GM23338 (cell line): ENCODE data around the gene RPTOR. TPM values are rescaled to one million over a fixed set of nuclear protein-coding genes. Genes with fewer than 3 reads are reported as not detected.

Source experiments
- ATAC-seq: fragments of 200-7000 bp; cut with Tn5 transposase; 3 replicates; pipeline ENCODE4 v1.9.1; 2020
- DNase-seq: peaks from one replicate; pipeline ENCODE4 v3.0.0-alpha.2; 2015; ENCODE audit warnings: low spot score
- H2AFZ ChIP-seq: fragments of 200-600 bp; sonication (generic); 2 replicates; pipeline ENCODE4 v1.8.0; 2016; ENCODE audit warnings: antibody characterized with exemption, mild to moderate bottlenecking, moderate library complexity
- H3F3A ChIP-seq: fragments of 200-600 bp; sonication (generic); replicated peaks from 2 replicates; pipeline ENCODE4 v1.8.0; 2017; ENCODE audit warnings: antibody characterized with exemption, mixed run types, low read depth
- H3K27ac ChIP-seq: fragments of 200-600 bp; sonication (generic); 2 replicates; pipeline ENCODE4 v1.6.1; 2016; ENCODE audit warnings: low read depth
- H3K27me3 ChIP-seq: fragments of 200-600 bp; sonication (generic); 2 replicates; pipeline ENCODE4 v1.8.0; 2016; ENCODE audit warnings: mild to moderate bottlenecking, mixed run types, moderate library complexity; ENCODE audit not compliant: insufficient read depth
- H3K36me3 ChIP-seq: fragments of 200-600 bp; sonication (generic); 2 replicates; pipeline ENCODE4 v1.8.0; 2016; ENCODE audit warnings: mild to moderate bottlenecking; ENCODE audit not compliant: insufficient read depth
- H3K4me1 ChIP-seq: fragments of 200-600 bp; sonication (generic); 2 replicates; pipeline ENCODE4 v1.8.0; 2016; ENCODE audit warnings: mild to moderate bottlenecking, moderate library complexity; ENCODE audit not compliant: insufficient read depth
- H3K4me2 ChIP-seq: fragments of 200-600 bp; sonication (generic); 2 replicates; pipeline ENCODE4 v1.7.1; 2017; ENCODE audit warnings: mixed run types
- H3K4me3 ChIP-seq: fragments of 200-600 bp; sonication (generic); 2 replicates; pipeline ENCODE4 v1.6.1; 2016; ENCODE audit warnings: mixed run types
- H3K79me2 ChIP-seq: fragments of 200-600 bp; sonication (generic); replicated peaks from 2 replicates; pipeline ENCODE4 v1.8.0; 2017; ENCODE audit warnings: mild to moderate bottlenecking; ENCODE audit not compliant: insufficient read depth
- H3K9me2 ChIP-seq: fragments of 200-600 bp; sonication (generic); 2 replicates; pipeline ENCODE4 v1.8.0; 2017; ENCODE audit not compliant: insufficient read depth
- H4K20me1 ChIP-seq: fragments of 200-600 bp; sonication (generic); replicated peaks from 2 replicates; pipeline ENCODE4 v1.8.0; 2017; ENCODE audit warnings: mild to moderate bottlenecking; ENCODE audit not compliant: insufficient read depth
- H3K27ac Mint-ChIP-seq: 2 replicates; pipeline ENCODE4 v1.8.0; 2020; ENCODE audit warnings: inconsistent platforms, mild to moderate bottlenecking, moderate library complexity, mixed read lengths
- H3K27me3 Mint-ChIP-seq: 3 replicates; pipeline ENCODE4 v1.8.0; 2022; ENCODE audit warnings: low read depth, mild to moderate bottlenecking, moderate library complexity, mixed read lengths, inconsistent platforms; ENCODE audit not compliant: insufficient read depth, poor library complexity
- H3K36me3 Mint-ChIP-seq: 3 replicates; pipeline ENCODE4 v1.8.0; 2021; ENCODE audit warnings: low read depth, mild to moderate bottlenecking, inconsistent platforms, moderate library complexity, mixed read lengths
- H3K4me1 Mint-ChIP-seq: 3 replicates; pipeline ENCODE4 v1.8.0; 2020; ENCODE audit warnings: mild to moderate bottlenecking, inconsistent platforms, mixed read lengths
- H3K4me3 Mint-ChIP-seq: 3 replicates; pipeline ENCODE4 v1.8.0; 2021; ENCODE audit warnings: moderate library complexity, mild to moderate bottlenecking, inconsistent platforms, mixed read lengths
- H3K9me3 Mint-ChIP-seq: 3 replicates; pipeline ENCODE4 v1.8.0; 2020; ENCODE audit warnings: moderate library complexity, mild to moderate bottlenecking, inconsistent platforms, mixed read lengths
- CREB1 ChIP-seq: fragments of 250-450 bp; sonication (Bioruptor Pico); IDR thresholded peaks from 2 replicates; pipeline ENCODE4 v1.5.0; 2020; ENCODE audit warnings: low read depth, mild to moderate bottlenecking, moderate library complexity
- EZH2 ChIP-seq: fragments of 200-600 bp; sonication (generic); IDR thresholded peaks from one replicate; pipeline ENCODE4 v1.8.0; 2017; ENCODE audit warnings: antibody characterized with exemption, mild to moderate bottlenecking, low read depth; ENCODE audit not compliant: unreplicated experiment
- EZH2phosphoT487 ChIP-seq: fragments of 200-600 bp; sonication (generic); IDR thresholded peaks from one replicate; pipeline ENCODE4 v1.8.1; 2018; ENCODE audit warnings: antibody characterized with exemption; ENCODE audit not compliant: unreplicated experiment
- JUNB ChIP-seq: IDR thresholded peaks from one replicate; pipeline ENCODE4 v1.6.1; 2016; ENCODE audit warnings: antibody characterized with exemption; ENCODE audit not compliant: unreplicated experiment
- NANOG ChIP-seq: IDR thresholded peaks from 2 replicates; pipeline ENCODE4 v1.6.1; 2016; ENCODE audit warnings: antibody characterized with exemption, borderline replicate concordance
- POLR2AphosphoS5 ChIP-seq: IDR thresholded peaks from 2 replicates; pipeline ENCODE4 v1.6.1; 2016; ENCODE audit warnings: antibody characterized with exemption, low read depth
- STAT1 ChIP-seq: IDR thresholded peaks from one replicate; pipeline ENCODE4 v1.6.1; 2016; ENCODE audit warnings: antibody characterized with exemption; ENCODE audit not compliant: unreplicated experiment
- ZNF114 ChIP-seq: fragments of 250-450 bp; sonication (Bioruptor Pico); IDR thresholded peaks from 2 replicates; pipeline ENCODE4 v1.5.0; 2020; ENCODE audit warnings: mild to moderate bottlenecking, moderate library complexity
- ZNF331 ChIP-seq: fragments of 250-450 bp; sonication (Bioruptor Pico); IDR thresholded peaks from 2 replicates; pipeline ENCODE4 v1.5.0; 2020; ENCODE audit warnings: low read depth, mild to moderate bottlenecking, moderate library complexity
- polyA plus RNA-seq: library from polyadenylated mRNA; unstranded; fragments of >200 nt; fragmentation: Nextera tagmentation; extraction: Ambion mirVana; gene quantifications from 2 replicates; pipeline ENCODE4 v1.2.1, GENCODE V29; 2016
- total RNA-seq: library from RNA; depleted of rRNA; stranded (reverse); fragments of >200 nt; shearing (Covaris generic); gene quantifications from 2 replicates; pipeline ENCODE4 v1.2.3, GENCODE V29; 2014
- TF ChIP-seq, protein P1 (sequence below): IDR thresholded peaks from one replicate; pipeline ENCODE4 v1.6.1; 2018; ENCODE audit warnings: antibody characterized with exemption; ENCODE audit not compliant: unreplicated experiment
- TF ChIP-seq, protein P2 (sequence below): fragments of 250-450 bp; sonication (Bioruptor Pico); IDR thresholded peaks from 2 replicates; pipeline ENCODE4 v1.5.0; 2020; ENCODE audit warnings: mild to moderate bottlenecking, moderate library complexity
- TF ChIP-seq, protein P3 (sequence below): IDR thresholded peaks from 2 replicates; pipeline ENCODE4 v1.6.1; 2016; ENCODE audit warnings: antibody characterized with exemption
- TF ChIP-seq, protein P4 (sequence below), 2 experiments: fragments of 200-600 bp in 1 of 2; sonication (generic) in 1 of 2; conservative IDR thresholded peaks; 2 replicates each; pipeline versions ENCODE4 v1.5.1 to v1.6.1; 2016 to 2017; ENCODE audit warnings: antibody characterized with exemption in 2 of 2, low read depth in 2 of 2, mild to moderate bottlenecking in 2 of 2, moderate library complexity in 1 of 2

RPTOR gene
- total and polyA plus RNA-seq, 2 experiments from 2014 or later, result 9.5 to 38.0 TPM

DNA sequence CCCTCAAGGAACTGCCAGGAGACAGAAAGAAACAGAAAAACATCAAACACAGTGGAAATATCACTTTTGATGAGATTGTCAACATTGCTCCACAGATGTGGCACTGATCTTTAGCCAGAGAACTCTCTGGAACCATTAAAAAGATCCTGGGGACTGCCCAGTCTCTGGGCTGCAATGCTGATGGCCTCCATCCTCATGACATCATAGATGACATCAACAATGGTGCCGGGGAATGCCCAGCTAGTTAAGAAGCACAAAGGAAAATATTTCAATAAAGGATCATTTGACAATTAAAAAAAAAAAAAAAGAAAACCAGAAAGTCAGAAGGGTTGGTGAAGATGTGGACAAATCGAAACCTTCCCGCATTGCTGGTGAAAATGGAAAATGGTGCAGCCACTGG lies 432.1 kb downstream of the RPTOR start:
- H3K79me2 ChIP-seq, result no peaks in the 10 kb centered on the region
- no peaks in the 10 kb centered on the region for H4K20me1 ChIP-seq
- TF ChIP-seq STAT1 (no peak), ZNF114 (no peak), NANOG (no peak), ZNF331 (CRISPR knock-in tag) (no peak), JUNB (no peak), CREB1 (no peak), EZH2 (no peak), POLR2AphosphoS5 (no peak), EZH2phosphoT487 (no peak)
- TF ChIP-seq, protein P1, sequence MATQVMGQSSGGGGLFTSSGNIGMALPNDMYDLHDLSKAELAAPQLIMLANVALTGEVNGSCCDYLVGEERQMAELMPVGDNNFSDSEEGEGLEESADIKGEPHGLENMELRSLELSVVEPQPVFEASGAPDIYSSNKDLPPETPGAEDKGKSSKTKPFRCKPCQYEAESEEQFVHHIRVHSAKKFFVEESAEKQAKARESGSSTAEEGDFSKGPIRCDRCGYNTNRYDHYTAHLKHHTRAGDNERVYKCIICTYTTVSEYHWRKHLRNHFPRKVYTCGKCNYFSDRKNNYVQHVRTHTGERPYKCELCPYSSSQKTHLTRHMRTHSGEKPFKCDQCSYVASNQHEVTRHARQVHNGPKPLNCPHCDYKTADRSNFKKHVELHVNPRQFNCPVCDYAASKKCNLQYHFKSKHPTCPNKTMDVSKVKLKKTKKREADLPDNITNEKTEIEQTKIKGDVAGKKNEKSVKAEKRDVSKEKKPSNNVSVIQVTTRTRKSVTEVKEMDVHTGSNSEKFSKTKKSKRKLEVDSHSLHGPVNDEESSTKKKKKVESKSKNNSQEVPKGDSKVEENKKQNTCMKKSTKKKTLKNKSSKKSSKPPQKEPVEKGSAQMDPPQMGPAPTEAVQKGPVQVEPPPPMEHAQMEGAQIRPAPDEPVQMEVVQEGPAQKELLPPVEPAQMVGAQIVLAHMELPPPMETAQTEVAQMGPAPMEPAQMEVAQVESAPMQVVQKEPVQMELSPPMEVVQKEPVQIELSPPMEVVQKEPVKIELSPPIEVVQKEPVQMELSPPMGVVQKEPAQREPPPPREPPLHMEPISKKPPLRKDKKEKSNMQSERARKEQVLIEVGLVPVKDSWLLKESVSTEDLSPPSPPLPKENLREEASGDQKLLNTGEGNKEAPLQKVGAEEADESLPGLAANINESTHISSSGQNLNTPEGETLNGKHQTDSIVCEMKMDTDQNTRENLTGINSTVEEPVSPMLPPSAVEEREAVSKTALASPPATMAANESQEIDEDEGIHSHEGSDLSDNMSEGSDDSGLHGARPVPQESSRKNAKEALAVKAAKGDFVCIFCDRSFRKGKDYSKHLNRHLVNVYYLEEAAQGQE, result no peak
- TF ChIP-seq, protein P2, sequence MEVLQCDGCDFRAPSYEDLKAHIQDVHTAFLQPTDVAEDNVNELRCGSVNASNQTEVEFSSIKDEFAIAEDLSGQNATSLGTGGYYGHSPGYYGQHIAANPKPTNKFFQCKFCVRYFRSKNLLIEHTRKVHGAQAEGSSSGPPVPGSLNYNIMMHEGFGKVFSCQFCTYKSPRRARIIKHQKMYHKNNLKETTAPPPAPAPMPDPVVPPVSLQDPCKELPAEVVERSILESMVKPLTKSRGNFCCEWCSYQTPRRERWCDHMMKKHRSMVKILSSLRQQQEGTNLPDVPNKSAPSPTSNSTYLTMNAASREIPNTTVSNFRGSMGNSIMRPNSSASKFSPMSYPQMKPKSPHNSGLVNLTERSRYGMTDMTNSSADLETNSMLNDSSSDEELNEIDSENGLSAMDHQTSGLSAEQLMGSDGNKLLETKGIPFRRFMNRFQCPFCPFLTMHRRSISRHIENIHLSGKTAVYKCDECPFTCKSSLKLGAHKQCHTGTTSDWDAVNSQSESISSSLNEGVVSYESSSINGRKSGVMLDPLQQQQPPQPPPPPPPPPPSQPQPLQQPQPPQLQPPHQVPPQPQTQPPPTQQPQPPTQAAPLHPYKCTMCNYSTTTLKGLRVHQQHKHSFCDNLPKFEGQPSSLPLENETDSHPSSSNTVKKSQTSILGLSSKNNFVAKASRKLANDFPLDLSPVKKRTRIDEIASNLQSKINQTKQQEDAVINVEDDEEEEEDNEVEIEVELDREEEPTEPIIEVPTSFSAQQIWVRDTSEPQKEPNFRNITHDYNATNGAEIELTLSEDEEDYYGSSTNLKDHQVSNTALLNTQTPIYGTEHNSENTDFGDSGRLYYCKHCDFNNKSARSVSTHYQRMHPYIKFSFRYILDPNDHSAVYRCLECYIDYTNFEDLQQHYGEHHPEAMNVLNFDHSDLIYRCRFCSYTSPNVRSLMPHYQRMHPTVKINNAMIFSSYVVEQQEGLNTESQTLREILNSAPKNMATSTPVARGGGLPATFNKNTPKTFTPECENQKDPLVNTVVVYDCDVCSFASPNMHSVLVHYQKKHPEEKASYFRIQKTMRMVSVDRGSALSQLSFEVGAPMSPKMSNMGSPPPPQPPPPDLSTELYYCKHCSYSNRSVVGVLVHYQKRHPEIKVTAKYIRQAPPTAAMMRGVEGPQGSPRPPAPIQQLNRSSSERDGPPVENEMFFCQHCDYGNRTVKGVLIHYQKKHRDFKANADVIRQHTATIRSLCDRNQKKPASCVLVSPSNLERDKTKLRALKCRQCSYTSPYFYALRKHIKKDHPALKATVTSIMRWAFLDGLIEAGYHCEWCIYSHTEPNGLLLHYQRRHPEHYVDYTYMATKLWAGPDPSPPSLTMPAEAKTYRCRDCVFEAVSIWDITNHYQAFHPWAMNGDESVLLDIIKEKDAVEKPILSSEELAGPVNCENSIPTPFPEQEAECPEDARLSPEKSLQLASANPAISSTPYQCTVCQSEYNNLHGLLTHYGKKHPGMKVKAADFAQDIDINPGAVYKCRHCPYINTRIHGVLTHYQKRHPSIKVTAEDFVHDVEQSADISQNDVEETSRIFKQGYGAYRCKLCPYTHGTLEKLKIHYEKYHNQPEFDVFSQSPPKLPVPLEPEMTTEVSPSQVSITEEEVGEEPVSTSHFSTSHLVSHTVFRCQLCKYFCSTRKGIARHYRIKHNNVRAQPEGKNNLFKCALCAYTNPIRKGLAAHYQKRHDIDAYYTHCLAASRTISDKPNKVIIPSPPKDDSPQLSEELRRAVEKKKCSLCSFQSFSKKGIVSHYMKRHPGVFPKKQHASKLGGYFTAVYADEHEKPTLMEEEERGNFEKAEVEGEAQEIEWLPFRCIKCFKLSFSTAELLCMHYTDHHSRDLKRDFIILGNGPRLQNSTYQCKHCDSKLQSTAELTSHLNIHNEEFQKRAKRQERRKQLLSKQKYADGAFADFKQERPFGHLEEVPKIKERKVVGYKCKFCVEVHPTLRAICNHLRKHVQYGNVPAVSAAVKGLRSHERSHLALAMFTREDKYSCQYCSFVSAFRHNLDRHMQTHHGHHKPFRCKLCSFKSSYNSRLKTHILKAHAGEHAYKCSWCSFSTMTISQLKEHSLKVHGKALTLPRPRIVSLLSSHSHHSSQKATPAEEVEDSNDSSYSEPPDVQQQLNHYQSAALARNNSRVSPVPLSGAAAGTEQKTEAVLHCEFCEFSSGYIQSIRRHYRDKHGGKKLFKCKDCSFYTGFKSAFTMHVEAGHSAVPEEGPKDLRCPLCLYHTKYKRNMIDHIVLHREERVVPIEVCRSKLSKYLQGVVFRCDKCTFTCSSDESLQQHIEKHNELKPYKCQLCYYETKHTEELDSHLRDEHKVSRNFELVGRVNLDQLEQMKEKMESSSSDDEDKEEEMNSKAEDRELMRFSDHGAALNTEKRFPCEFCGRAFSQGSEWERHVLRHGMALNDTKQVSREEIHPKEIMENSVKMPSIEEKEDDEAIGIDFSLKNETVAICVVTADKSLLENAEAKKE (CRISPR knock-in tag), result no peak
- TF ChIP-seq, protein P3, sequence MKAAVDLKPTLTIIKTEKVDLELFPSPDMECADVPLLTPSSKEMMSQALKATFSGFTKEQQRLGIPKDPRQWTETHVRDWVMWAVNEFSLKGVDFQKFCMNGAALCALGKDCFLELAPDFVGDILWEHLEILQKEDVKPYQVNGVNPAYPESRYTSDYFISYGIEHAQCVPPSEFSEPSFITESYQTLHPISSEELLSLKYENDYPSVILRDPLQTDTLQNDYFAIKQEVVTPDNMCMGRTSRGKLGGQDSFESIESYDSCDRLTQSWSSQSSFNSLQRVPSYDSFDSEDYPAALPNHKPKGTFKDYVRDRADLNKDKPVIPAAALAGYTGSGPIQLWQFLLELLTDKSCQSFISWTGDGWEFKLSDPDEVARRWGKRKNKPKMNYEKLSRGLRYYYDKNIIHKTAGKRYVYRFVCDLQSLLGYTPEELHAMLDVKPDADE, result no peak
- TF ChIP-seq, protein P4, sequence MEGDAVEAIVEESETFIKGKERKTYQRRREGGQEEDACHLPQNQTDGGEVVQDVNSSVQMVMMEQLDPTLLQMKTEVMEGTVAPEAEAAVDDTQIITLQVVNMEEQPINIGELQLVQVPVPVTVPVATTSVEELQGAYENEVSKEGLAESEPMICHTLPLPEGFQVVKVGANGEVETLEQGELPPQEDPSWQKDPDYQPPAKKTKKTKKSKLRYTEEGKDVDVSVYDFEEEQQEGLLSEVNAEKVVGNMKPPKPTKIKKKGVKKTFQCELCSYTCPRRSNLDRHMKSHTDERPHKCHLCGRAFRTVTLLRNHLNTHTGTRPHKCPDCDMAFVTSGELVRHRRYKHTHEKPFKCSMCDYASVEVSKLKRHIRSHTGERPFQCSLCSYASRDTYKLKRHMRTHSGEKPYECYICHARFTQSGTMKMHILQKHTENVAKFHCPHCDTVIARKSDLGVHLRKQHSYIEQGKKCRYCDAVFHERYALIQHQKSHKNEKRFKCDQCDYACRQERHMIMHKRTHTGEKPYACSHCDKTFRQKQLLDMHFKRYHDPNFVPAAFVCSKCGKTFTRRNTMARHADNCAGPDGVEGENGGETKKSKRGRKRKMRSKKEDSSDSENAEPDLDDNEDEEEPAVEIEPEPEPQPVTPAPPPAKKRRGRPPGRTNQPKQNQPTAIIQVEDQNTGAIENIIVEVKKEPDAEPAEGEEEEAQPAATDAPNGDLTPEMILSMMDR (conservative IDR thresholded peaks at IDR 0.05; ENCODE audit: low read depth in 2 of 2), result no peak
- H2AFZ ChIP-seq, result no peak overlapping the region
- H3F3A ChIP-seq, result no peaks in the 10 kb centered on the region
- H3K9me2 ChIP-seq, result no peaks in the 10 kb centered on the region
- Mint-ChIP-seq H3K4me3 (no peak overlapping the region), H3K9me3 (no peaks in the 10 kb centered on the region; the same call in 1 of the 3 replicates), H3K27ac (no peak overlapping the region), H3K27me3 (peaks cover 10% of the 10 kb centered on the region), H3K36me3 (no peaks in the 10 kb centered on the region; the same call in 2 of the 3 replicates), H3K4me1 (peaks cover 8% of the 10 kb centered on the region; the same call in 2 of the 3 replicates)
- H3K36me3 ChIP-seq, result no peaks in the 10 kb centered on the region
- no peak overlapping the region for H3K27ac ChIP-seq
- no peak overlapping the region for H3K4me2 ChIP-seq
- no peak overlapping the region for H3K4me3 ChIP-seq
- no peak for ATAC-seq
- no peaks in the 10 kb centered on the region for H3K27me3 ChIP-seq
- no peak for DNase-seq
- H3K4me1 ChIP-seq, result no peaks in the 10 kb centered on the region
